Measurements from ENCODE around the gene SCAMP3. TPM values are rescaled to one million over a fixed set of nuclear protein-coding genes. Genes with fewer than 3 reads are reported as not detected.
"Not testable (repeated sequence)": the region's sequence is repeated elsewhere in the genome, so short reads cannot be mapped to it uniquely, and the experiment has no call there.

The SCAMP3 gene
- total RNA-seq, 1 donor from 2014 or later: 16.2 TPM

GRCh38 chr1:155300024-155300423 lies 37.9 kb upstream of the SCAMP3 start:
- no peaks in the 10 kb centered on the region for H3K9me3 ChIP-seq (ENCODE audit: control insufficient read depth in 3 of 3, low read length in 3 of 3)
- H3K4me3 ChIP-seq (ENCODE audit: low read length in 3 of 3): no peak overlapping the region
- H3K27ac ChIP-seq (ENCODE audit: low read depth, low read length): no peak overlapping the region
- H3K4me1 ChIP-seq (ENCODE audit: control insufficient read depth in 3 of 3, insufficient read depth in 3 of 3, low read length in 3 of 3): peaks cover 1 to 16% (median 5%) of the 10 kb centered on the region in 3 donors
- peaks cover 12 to 16% (median 14%) of the 10 kb centered on the region in 3 donors for H3K27me3 ChIP-seq (ENCODE audit: control insufficient read depth in 3 of 3, insufficient read depth in 3 of 3, low read length in 3 of 3)
- H3K9ac ChIP-seq (ENCODE audit: low read depth in 1 of 3, low read length in 3 of 3): no peak overlapping the region
- no peaks in the 10 kb centered on the region for H3K36me3 ChIP-seq (ENCODE audit: control insufficient read depth in 3 of 3, insufficient read depth in 3 of 3, low read length in 3 of 3)

DNA sequence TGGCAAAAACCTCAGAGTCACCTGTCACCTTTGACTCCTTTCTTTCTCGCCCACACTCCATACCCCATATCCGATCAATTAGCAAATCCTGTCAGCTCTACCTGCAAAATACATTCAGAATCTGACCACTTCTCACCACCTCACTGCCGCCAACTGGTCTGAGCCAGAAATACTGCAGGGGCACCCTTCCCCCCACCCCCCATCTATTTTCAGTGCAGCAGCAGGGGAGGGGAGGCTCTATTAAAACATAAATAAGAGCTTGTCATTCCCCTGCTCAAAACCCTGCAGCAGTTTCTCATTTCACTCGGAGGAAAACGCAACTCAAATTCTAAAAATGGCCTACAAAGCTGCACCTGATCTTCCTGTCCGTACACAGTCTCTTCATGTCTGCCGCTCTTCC lies 35.2 kb upstream of the SCAMP3 start:
- Histone ChIP-seq H3K9me3 (ENCODE audit: control insufficient read depth in 3 of 3, low read length in 3 of 3) (no peaks in the 10 kb centered on the region), H3K4me3 (ENCODE audit: low read length in 3 of 3) (no peak overlapping the region), H3K27ac (ENCODE audit: low read depth, low read length) (no peak overlapping the region), H3K36me3 (ENCODE audit: control insufficient read depth in 3 of 3, insufficient read depth in 3 of 3, low read length in 3 of 3) (no peaks in the 10 kb centered on the region), H3K9ac (ENCODE audit: low read depth in 1 of 3, low read length in 3 of 3) (no peak overlapping the region), H3K27me3 (ENCODE audit: control insufficient read depth in 3 of 3, insufficient read depth in 3 of 3, low read length in 3 of 3) (peaks cover 27 to 37% (median 29%) of the 10 kb centered on the region in 3 donors), H3K4me1 (ENCODE audit: control insufficient read depth in 3 of 3, insufficient read depth in 3 of 3, low read length in 3 of 3) (peaks cover 4 to 16% (median 8%) of the 10 kb centered on the region in 3 donors)

DNA sequence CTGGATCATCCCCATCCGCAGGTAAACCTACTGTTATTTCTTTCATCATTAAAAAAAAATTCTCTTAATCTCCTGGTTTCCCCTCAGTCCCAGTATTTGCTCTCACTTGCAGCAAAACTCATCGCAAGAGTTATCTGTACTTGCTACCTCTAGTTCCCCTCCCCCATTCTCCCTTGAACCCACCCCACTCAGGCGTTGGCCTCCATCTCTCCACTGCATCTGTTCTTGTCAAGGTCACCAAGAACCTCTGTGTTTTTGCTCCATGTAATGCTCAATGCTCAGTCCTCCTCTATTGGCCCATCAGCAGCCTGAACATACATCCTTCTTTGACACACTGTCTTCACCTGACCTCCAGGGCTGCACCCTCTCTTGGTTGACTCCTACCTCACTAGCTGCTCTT lies 34.5 kb upstream of the SCAMP3 start:
- Histone ChIP-seq H3K4me3 (ENCODE audit: low read length in 3 of 3) (no peak overlapping the region), H3K27me3 (ENCODE audit: control insufficient read depth in 3 of 3, insufficient read depth in 3 of 3, low read length in 3 of 3) (peaks cover 27 to 37% (median 29%) of the 10 kb centered on the region in 3 donors), H3K36me3 (ENCODE audit: control insufficient read depth in 3 of 3, insufficient read depth in 3 of 3, low read length in 3 of 3) (no peaks in the 10 kb centered on the region), H3K27ac (ENCODE audit: low read depth, low read length) (no peak overlapping the region), H3K9me3 (ENCODE audit: control insufficient read depth in 3 of 3, low read length in 3 of 3) (no peaks in the 10 kb centered on the region), H3K9ac (ENCODE audit: low read depth in 1 of 3, low read length in 3 of 3) (no peak overlapping the region), H3K4me1 (ENCODE audit: control insufficient read depth in 3 of 3, insufficient read depth in 3 of 3, low read length in 3 of 3) (peaks cover 4 to 16% (median 8%) of the 10 kb centered on the region in 3 donors)

DNA sequence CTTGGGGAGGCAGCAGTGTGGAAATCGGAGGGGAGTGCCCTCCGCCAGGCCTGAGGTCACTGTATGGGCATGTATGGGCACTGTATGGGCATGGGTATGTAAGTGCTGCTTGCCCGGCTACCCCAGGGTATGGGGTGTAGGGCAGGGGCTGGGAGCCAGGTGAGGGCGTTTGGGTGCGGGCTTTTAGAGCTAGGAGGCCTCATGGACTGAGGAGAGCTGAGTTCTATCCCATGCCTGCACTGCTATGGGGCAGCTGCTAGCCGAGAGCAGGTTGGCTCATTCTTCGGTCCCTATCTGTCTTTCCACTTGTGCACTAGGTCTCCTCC lies 33.7 kb upstream of the SCAMP3 start:
- no peaks in the 10 kb centered on the region for H3K9me3 ChIP-seq (ENCODE audit: control insufficient read depth in 3 of 3, low read length in 3 of 3)
- H3K27me3 ChIP-seq (ENCODE audit: control insufficient read depth in 3 of 3, insufficient read depth in 3 of 3, low read length in 3 of 3): peaks cover 27 to 37% (median 29%) of the 10 kb centered on the region in 3 donors
- peaks cover 4 to 16% (median 8%) of the 10 kb centered on the region in 3 donors for H3K4me1 ChIP-seq (ENCODE audit: control insufficient read depth in 3 of 3, insufficient read depth in 3 of 3, low read length in 3 of 3)
- H3K4me3 ChIP-seq (ENCODE audit: low read length in 3 of 3): no peak overlapping the region
- H3K36me3 ChIP-seq (ENCODE audit: control insufficient read depth in 3 of 3, insufficient read depth in 3 of 3, low read length in 3 of 3): no peaks in the 10 kb centered on the region
- no peak overlapping the region for H3K9ac ChIP-seq (ENCODE audit: low read depth in 1 of 3, low read length in 3 of 3)
- H3K27ac ChIP-seq (ENCODE audit: low read depth, low read length): no peak overlapping the region

DNA sequence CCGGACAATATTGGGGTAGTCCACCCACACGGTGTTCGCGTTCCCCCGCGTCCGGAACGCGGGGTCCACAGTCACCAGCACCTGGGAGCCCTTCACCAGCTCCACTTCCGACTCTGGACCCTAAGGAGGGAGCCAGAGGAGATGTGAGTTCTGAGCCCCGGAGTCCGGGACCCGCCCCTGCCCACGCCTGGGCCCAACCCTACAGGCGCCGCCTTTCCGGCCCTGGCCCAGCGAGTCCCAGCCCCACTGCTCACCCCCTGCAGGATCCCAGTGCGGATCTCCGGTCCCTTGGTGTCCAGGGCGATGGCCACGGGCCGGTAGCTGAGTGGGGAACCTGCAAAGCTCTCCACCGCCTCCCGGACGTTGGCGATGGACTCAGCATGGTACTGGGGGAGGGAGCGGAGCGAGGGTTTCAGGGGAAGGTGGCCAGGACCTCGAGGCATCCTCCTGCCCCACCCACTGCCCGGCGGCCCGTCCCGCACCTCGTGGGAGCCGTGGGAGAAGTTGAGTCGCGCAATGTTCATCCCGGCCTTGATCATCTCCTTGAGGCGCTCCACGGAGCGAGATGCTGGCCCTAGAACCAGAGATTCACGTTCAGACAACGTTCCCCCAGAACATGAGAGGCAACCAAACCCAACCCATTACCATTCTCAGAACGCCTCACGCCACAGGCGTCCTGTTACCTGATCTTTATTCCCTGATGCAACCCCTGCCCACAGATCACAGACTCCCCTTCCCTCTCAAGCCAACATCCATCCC lies 33.2 kb upstream of the SCAMP3 start:
- H3K27me3 ChIP-seq (ENCODE audit: control insufficient read depth in 3 of 3, insufficient read depth in 3 of 3, low read length in 3 of 3): peaks cover 27 to 37% (median 29%) of the 10 kb centered on the region in 3 donors

GRCh38 chr1:155294520-155295182 lies 32.5 kb upstream of the SCAMP3 start:
- Histone ChIP-seq H3K36me3 (ENCODE audit: control insufficient read depth in 3 of 3, insufficient read depth in 3 of 3, low read length in 3 of 3) (no peaks in the 10 kb centered on the region), H3K9ac (ENCODE audit: low read depth in 1 of 3, low read length in 3 of 3) (no peak overlapping the region), H3K4me1 (ENCODE audit: control insufficient read depth in 3 of 3, insufficient read depth in 3 of 3, low read length in 3 of 3) (peaks cover 4 to 16% (median 8%) of the 10 kb centered on the region in 3 donors), H3K4me3 (ENCODE audit: low read length in 3 of 3) (peak overlapping the region in 1 of 3 donors; percentile 13), H3K27me3 (ENCODE audit: control insufficient read depth in 3 of 3, insufficient read depth in 3 of 3, low read length in 3 of 3) (peaks cover 27 to 37% (median 29%) of the 10 kb centered on the region in 3 donors), H3K27ac (ENCODE audit: low read depth, low read length) (no peak overlapping the region), H3K9me3 (ENCODE audit: control insufficient read depth in 3 of 3, low read length in 3 of 3) (no peaks in the 10 kb centered on the region)

More for the DNA sequence above, 33.2 kb upstream of the SCAMP3 start:
- no peak overlapping the region for H3K9ac ChIP-seq (ENCODE audit: low read depth in 1 of 3, low read length in 3 of 3)
- no peaks in the 10 kb centered on the region for H3K9me3 ChIP-seq (ENCODE audit: control insufficient read depth in 3 of 3, low read length in 3 of 3)
- peak overlapping the region in 1 of 3 donors; percentile 13 for H3K4me3 ChIP-seq (ENCODE audit: low read length in 3 of 3)
- H3K27ac ChIP-seq (ENCODE audit: low read depth, low read length): no peak overlapping the region
- peaks cover 4 to 16% (median 8%) of the 10 kb centered on the region in 3 donors for H3K4me1 ChIP-seq (ENCODE audit: control insufficient read depth in 3 of 3, insufficient read depth in 3 of 3, low read length in 3 of 3)
- H3K36me3 ChIP-seq (ENCODE audit: control insufficient read depth in 3 of 3, insufficient read depth in 3 of 3, low read length in 3 of 3): no peaks in the 10 kb centered on the region

- Histone ChIP-seq H3K27me3 (ENCODE audit: control insufficient read depth in 3 of 3, insufficient read depth in 3 of 3, low read length in 3 of 3) (peaks cover 27 to 37% (median 29%) of the 10 kb centered on the region in 3 donors), H3K36me3 (ENCODE audit: control insufficient read depth in 3 of 3, insufficient read depth in 3 of 3, low read length in 3 of 3) (no peaks in the 10 kb centered on the region), H3K27ac (ENCODE audit: low read depth, low read length) (no peak overlapping the region), H3K4me3 (ENCODE audit: low read length in 3 of 3) (no peak overlapping the region), H3K4me1 (ENCODE audit: control insufficient read depth in 3 of 3, insufficient read depth in 3 of 3, low read length in 3 of 3) (peaks cover 4 to 16% (median 8%) of the 10 kb centered on the region in 3 donors), H3K9me3 (ENCODE audit: control insufficient read depth in 3 of 3, low read length in 3 of 3) (no peaks in the 10 kb centered on the region), H3K9ac (ENCODE audit: low read depth in 1 of 3, low read length in 3 of 3) (no peak overlapping the region)
Observed at GRCh38 chr1:155293086-155293749, 31.1 kb upstream of the SCAMP3 start.

DNA sequence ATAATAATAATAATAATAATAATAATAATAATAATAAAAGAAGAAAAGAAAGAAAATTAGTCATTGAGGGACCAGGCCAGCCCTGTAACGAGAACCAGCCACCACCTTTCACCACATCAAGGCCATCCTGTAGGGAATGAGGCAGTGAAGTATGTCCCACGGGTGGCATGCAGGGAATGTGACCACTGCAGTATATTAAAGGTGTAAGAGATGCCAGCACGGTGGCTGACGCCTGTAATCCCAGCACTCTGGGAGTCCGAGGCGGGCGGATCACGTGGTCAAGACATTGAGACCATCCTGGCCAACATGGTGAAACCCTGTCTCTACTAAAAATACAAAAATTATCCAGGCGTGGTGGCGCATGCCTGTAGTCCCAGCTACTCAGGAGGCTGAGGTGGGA lies 28.8 kb upstream of the SCAMP3 start:
- H3K4me1 ChIP-seq (ENCODE audit: control insufficient read depth in 3 of 3, insufficient read depth in 3 of 3, low read length in 3 of 3); H3K4me3 ChIP-seq (ENCODE audit: low read length in 3 of 3); H3K9me3 ChIP-seq (ENCODE audit: control insufficient read depth in 3 of 3, low read length in 3 of 3); H3K9ac ChIP-seq (ENCODE audit: low read depth in 1 of 3, low read length in 3 of 3); H3K36me3 ChIP-seq (ENCODE audit: control insufficient read depth in 3 of 3, insufficient read depth in 3 of 3, low read length in 3 of 3); H3K27ac ChIP-seq (ENCODE audit: low read depth, low read length): not testable (repeated sequence)
- H3K27me3 ChIP-seq (ENCODE audit: control insufficient read depth in 3 of 3, insufficient read depth in 3 of 3, low read length in 3 of 3): peaks cover 23 to 30% (median 26%) of the 10 kb centered on the region in 3 donors

DNA sequence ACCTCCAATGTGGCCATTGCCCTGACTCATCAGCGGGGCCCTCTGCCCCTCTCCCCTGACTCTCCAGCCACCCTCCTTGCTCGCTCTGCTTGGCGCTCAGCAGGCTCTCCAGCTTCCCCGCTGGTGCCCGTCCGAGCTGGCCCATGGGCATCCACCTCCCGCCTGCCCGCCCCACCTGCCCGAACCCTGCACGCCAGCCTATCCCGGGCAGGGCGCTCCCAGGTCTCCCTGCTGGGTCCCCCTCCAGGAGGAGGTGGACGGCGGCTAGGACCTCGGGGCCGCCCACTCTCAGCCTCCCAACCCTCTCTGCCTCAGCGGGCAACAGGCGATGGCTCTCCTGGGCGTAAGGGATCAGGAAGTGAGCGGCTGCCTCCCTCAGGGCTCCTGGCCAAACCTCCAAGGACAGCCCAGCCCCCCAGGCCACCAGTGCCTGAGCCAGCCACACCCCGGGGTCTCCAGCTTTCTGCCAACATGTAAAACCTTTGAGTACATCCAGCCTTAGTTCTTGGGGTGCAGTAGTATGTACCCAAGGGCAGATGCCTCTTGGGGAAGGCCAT lies 25.9 kb upstream of the SCAMP3 start:
- Histone ChIP-seq H3K27ac (ENCODE audit: low read depth, low read length) (no peak overlapping the region), H3K9ac (ENCODE audit: low read depth in 1 of 3, low read length in 3 of 3) (no peak overlapping the region), H3K36me3 (ENCODE audit: control insufficient read depth in 3 of 3, insufficient read depth in 3 of 3, low read length in 3 of 3) (peaks cover 0 to 3% (median 0%) of the 10 kb centered on the region in 3 donors), H3K27me3 (ENCODE audit: control insufficient read depth in 3 of 3, insufficient read depth in 3 of 3, low read length in 3 of 3) (peaks cover under 1 to 5% (median 3%) of the 10 kb centered on the region in 3 donors), H3K4me1 (ENCODE audit: control insufficient read depth in 3 of 3, insufficient read depth in 3 of 3, low read length in 3 of 3) (no peaks in the 10 kb centered on the region), H3K4me3 (ENCODE audit: low read length in 3 of 3) (no peak overlapping the region), H3K9me3 (ENCODE audit: control insufficient read depth in 3 of 3, low read length in 3 of 3) (no peaks in the 10 kb centered on the region)
